GM12873 (cell line): ENCODE data around the gene MYH13.

Experiments
- CTCF ChIP-seq: IDR thresholded peaks from 2 replicates; pipeline ENCODE4 v1.5.1; 2012; ENCODE audit warnings: low read depth, mild to moderate bottlenecking, moderate library complexity, low read length, control low read depth; ENCODE audit not compliant: insufficient read depth; ENCODE audit errors: missing control alignments

MYH13 gene

GRCh38 chr17:10316801-10317542 lies 55.8 kb downstream of the MYH13 start:
- peak; percentile 71 for TF ChIP-seq CTCF

GRCh38 chr17:10314329-10314728 lies 58.5 kb downstream of the MYH13 start:
- TF ChIP-seq CTCF = no peak

DNA sequence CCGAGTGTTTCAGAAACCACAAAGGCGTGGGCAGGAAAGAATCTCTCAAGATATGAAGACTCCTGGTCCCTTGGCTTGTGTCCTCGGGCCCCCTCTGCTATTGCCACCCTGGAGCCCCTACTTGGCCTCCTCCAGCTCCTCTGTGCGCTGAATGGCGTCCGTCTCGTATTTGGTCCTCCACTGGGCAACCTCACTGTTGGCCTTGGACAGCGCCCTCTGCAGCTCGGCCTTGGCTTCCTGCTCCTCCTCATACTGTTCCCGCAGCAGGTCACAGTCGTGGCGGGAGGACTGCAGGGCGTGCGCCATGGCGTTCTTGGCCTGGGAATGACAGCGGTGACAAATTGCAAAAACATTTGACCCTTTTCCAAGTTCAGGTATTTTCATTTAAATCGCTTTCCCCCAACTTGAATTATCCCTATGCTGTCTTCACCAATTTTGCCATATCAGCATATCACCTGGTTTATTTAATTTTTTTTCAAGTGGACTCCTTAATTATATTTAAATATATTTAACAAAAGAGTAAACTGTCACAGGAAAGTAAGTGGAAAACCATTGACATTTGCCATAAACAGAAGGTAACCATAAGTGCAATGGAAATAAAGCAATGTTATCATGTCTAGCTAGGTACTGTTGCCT lies 59.7 kb downstream of the MYH13 start:
- no peak for TF ChIP-seq CTCF

GRCh38 chr17:10311131-10311530 lies 61.7 kb downstream of the MYH13 start:
- no peak for TF ChIP-seq CTCF

DNA sequence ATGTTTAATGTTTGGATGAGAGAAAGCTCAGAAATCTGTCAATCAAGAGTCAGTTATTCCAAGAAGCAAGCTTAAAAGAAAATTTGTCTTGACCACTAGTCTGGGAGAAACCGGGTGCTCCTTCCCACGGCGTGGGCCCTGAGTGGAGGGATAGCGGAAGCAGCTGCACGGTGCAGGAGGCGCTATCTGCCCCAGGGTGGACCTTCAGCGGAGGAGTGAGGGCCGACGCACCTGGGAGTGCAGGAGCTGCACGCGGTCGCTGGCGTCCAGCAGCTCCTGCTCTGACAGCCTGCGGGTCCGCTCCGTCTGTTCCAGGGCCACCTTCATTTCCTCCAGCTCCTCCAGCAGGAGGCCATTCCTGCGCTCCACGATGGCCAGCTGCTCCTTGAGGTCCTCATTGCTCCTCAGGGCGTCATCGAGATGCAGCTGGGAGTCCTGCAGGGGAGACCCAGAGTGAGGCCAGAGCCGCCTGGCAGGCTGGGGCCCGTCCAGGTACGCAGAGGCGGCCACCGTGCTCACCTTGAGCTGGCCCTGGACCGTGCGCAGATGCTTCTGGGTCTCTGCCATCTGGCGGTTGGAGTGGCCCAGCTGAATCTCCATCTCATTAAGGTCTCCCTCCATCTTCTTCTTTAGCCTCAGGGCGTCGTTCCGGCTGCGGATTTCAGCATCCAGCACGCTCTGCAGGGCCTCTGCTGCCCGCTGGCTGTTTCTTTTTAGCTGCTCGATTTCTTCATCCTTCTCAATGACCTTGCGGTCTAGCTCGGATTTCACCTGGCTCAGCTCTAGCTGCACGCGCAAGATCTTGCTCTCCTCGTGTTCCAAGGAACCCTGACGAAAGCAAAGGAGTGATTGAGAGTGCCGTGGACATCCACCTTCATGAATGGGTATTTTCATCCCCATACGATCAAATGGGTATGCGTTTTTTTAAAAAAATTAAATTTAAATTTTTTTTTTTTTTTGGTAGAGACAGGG lies 63.5 kb downstream of the MYH13 start:
- TF ChIP-seq CTCF = no peak

DNA sequence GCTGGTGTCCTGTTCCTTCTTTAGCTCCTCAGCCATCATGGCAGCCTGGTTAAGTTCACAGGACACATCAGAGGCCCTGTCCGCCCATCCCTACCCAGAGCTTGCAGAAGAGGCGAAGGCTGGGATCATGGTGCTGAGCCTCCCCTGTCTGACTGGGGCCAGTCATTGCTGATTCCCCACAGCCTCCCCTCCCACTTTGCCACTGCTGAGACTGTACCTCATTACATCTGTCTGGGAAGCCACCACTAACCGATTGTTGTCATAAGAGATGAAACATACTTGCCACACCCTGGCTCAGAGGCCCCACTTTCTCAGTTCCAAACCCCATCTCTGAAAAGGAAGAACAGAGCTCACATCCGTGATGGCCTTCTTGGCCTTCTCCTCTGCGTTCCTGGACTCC lies 66.2 kb downstream of the MYH13 start:
- no peak for TF ChIP-seq CTCF

DNA sequence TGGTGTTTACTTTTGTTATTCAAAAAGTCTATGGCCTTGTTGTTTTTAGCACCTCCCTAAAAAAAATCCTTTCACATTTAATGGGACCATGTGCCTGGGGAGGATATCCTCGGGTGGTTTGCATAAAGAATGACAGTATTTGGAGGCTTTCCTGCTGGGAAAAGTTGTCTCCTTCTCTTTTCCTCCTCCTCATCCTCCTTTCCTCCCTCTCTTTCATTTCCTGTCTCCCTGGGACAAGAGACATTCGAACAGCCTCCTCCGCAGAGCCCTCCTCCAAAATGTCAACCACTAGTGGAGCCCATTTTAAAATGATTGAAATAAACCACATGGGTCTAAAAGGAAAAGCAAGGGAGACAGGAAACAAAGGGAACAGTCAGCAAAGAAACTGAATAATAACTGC lies 67.4 kb downstream of the MYH13 start:
- no peak for TF ChIP-seq CTCF
